Measurements from ENCODE around the gene KLHDC4. TPM values are rescaled to one million over a fixed set of nuclear protein-coding genes. Genes with fewer than 3 reads are reported as not detected.

Gene KLHDC4
- total and polyA plus RNA-seq, 2 experiments from 2014 or later = 23.0 to 41.1 TPM

DNA sequence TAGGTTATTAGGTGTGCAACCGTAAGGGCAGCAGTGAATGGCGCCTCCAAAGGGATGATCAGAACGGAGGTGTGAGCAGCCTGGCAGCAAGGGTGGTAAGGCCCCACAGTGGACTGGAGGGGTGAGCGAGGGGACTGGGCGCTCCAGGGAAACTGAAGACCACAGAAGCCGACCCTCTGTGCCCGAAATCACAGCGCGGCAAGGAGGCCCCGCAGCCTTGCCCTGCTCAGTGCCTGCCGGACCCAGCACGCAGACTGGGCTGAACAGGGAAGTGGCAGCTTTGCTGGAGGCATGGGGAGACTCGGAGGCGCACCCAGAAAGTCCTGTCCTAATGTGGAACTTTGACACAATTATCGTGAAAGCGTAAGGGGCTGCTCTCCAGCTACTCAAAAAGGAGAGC, 38.4 kb downstream of the KLHDC4 start:
- H3F3A ChIP-seq (replicated peaks; ENCODE audit: low read depth) = peaks cover 8% of the 10 kb centered on the region
- peaks cover 30% of the 10 kb centered on the region for H4K20me1 ChIP-seq (replicated peaks; ENCODE audit: insufficient read depth)
- peaks cover 2% of the 10 kb centered on the region; the same call in 1 of the 3 replicates for H3K4me1 Mint-ChIP-seq
- no peaks in the 10 kb centered on the region for H3K4me1 ChIP-seq (ENCODE audit: insufficient read depth)
- H2AFZ ChIP-seq = no peak overlapping the region
- DNase-seq (ENCODE audit: low spot score) (no peak), ATAC-seq (no peak)
- H3K36me3 ChIP-seq (ENCODE audit: insufficient read depth) = peaks cover 26% of the 10 kb centered on the region
- H3K27ac ChIP-seq (ENCODE audit: low read depth) = peak overlapping the region; percentile 32; the same call in 1 of the 2 replicates
- peaks cover 43% of the 10 kb centered on the region for H3K79me2 ChIP-seq (replicated peaks; ENCODE audit: insufficient read depth)
- no peaks in the 10 kb centered on the region for H3K27me3 ChIP-seq (ENCODE audit: insufficient read depth)
- no peak overlapping the region for H3K4me2 ChIP-seq
- peaks cover 62% of the 10 kb centered on the region for H3K36me3 Mint-ChIP-seq (ENCODE audit: low read depth)
- H3K9me3 Mint-ChIP-seq = no peaks in the 10 kb centered on the region
- TF ChIP-seq EZH2phosphoT487 (IDR thresholded peaks at IDR 0.05; ENCODE audit: unreplicated experiment) (no peak), ZNF114 (CRISPR knock-in tag; IDR thresholded peaks at IDR 0.05) (no peak), ZNF331 (CRISPR knock-in tag; IDR thresholded peaks at IDR 0.05; ENCODE audit: low read depth) (no peak), JUNB (IDR thresholded peaks at IDR 0.05; ENCODE audit: unreplicated experiment) (no peak), EZH2 (IDR thresholded peaks at IDR 0.05; ENCODE audit: low read depth, unreplicated experiment) (no peak), CREB1 (CRISPR knock-in tag; IDR thresholded peaks at IDR 0.05; ENCODE audit: low read depth) (no peak), STAT1 (IDR thresholded peaks at IDR 0.05; ENCODE audit: unreplicated experiment) (no peak), NANOG (IDR thresholded peaks at IDR 0.05; ENCODE audit: borderline replicate concordance) (no peak), POLR2AphosphoS5 (IDR thresholded peaks at IDR 0.05; ENCODE audit: low read depth) (no peak)
- TF ChIP-seq, protein P1, sequence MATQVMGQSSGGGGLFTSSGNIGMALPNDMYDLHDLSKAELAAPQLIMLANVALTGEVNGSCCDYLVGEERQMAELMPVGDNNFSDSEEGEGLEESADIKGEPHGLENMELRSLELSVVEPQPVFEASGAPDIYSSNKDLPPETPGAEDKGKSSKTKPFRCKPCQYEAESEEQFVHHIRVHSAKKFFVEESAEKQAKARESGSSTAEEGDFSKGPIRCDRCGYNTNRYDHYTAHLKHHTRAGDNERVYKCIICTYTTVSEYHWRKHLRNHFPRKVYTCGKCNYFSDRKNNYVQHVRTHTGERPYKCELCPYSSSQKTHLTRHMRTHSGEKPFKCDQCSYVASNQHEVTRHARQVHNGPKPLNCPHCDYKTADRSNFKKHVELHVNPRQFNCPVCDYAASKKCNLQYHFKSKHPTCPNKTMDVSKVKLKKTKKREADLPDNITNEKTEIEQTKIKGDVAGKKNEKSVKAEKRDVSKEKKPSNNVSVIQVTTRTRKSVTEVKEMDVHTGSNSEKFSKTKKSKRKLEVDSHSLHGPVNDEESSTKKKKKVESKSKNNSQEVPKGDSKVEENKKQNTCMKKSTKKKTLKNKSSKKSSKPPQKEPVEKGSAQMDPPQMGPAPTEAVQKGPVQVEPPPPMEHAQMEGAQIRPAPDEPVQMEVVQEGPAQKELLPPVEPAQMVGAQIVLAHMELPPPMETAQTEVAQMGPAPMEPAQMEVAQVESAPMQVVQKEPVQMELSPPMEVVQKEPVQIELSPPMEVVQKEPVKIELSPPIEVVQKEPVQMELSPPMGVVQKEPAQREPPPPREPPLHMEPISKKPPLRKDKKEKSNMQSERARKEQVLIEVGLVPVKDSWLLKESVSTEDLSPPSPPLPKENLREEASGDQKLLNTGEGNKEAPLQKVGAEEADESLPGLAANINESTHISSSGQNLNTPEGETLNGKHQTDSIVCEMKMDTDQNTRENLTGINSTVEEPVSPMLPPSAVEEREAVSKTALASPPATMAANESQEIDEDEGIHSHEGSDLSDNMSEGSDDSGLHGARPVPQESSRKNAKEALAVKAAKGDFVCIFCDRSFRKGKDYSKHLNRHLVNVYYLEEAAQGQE (IDR thresholded peaks at IDR 0.05; ENCODE audit: unreplicated experiment) = no peak
- TF ChIP-seq, protein P2, sequence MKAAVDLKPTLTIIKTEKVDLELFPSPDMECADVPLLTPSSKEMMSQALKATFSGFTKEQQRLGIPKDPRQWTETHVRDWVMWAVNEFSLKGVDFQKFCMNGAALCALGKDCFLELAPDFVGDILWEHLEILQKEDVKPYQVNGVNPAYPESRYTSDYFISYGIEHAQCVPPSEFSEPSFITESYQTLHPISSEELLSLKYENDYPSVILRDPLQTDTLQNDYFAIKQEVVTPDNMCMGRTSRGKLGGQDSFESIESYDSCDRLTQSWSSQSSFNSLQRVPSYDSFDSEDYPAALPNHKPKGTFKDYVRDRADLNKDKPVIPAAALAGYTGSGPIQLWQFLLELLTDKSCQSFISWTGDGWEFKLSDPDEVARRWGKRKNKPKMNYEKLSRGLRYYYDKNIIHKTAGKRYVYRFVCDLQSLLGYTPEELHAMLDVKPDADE (IDR thresholded peaks at IDR 0.05) = no peak
- TF ChIP-seq, protein P3, sequence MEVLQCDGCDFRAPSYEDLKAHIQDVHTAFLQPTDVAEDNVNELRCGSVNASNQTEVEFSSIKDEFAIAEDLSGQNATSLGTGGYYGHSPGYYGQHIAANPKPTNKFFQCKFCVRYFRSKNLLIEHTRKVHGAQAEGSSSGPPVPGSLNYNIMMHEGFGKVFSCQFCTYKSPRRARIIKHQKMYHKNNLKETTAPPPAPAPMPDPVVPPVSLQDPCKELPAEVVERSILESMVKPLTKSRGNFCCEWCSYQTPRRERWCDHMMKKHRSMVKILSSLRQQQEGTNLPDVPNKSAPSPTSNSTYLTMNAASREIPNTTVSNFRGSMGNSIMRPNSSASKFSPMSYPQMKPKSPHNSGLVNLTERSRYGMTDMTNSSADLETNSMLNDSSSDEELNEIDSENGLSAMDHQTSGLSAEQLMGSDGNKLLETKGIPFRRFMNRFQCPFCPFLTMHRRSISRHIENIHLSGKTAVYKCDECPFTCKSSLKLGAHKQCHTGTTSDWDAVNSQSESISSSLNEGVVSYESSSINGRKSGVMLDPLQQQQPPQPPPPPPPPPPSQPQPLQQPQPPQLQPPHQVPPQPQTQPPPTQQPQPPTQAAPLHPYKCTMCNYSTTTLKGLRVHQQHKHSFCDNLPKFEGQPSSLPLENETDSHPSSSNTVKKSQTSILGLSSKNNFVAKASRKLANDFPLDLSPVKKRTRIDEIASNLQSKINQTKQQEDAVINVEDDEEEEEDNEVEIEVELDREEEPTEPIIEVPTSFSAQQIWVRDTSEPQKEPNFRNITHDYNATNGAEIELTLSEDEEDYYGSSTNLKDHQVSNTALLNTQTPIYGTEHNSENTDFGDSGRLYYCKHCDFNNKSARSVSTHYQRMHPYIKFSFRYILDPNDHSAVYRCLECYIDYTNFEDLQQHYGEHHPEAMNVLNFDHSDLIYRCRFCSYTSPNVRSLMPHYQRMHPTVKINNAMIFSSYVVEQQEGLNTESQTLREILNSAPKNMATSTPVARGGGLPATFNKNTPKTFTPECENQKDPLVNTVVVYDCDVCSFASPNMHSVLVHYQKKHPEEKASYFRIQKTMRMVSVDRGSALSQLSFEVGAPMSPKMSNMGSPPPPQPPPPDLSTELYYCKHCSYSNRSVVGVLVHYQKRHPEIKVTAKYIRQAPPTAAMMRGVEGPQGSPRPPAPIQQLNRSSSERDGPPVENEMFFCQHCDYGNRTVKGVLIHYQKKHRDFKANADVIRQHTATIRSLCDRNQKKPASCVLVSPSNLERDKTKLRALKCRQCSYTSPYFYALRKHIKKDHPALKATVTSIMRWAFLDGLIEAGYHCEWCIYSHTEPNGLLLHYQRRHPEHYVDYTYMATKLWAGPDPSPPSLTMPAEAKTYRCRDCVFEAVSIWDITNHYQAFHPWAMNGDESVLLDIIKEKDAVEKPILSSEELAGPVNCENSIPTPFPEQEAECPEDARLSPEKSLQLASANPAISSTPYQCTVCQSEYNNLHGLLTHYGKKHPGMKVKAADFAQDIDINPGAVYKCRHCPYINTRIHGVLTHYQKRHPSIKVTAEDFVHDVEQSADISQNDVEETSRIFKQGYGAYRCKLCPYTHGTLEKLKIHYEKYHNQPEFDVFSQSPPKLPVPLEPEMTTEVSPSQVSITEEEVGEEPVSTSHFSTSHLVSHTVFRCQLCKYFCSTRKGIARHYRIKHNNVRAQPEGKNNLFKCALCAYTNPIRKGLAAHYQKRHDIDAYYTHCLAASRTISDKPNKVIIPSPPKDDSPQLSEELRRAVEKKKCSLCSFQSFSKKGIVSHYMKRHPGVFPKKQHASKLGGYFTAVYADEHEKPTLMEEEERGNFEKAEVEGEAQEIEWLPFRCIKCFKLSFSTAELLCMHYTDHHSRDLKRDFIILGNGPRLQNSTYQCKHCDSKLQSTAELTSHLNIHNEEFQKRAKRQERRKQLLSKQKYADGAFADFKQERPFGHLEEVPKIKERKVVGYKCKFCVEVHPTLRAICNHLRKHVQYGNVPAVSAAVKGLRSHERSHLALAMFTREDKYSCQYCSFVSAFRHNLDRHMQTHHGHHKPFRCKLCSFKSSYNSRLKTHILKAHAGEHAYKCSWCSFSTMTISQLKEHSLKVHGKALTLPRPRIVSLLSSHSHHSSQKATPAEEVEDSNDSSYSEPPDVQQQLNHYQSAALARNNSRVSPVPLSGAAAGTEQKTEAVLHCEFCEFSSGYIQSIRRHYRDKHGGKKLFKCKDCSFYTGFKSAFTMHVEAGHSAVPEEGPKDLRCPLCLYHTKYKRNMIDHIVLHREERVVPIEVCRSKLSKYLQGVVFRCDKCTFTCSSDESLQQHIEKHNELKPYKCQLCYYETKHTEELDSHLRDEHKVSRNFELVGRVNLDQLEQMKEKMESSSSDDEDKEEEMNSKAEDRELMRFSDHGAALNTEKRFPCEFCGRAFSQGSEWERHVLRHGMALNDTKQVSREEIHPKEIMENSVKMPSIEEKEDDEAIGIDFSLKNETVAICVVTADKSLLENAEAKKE (CRISPR knock-in tag; IDR thresholded peaks at IDR 0.05) = no peak
- TF ChIP-seq, protein P4, sequence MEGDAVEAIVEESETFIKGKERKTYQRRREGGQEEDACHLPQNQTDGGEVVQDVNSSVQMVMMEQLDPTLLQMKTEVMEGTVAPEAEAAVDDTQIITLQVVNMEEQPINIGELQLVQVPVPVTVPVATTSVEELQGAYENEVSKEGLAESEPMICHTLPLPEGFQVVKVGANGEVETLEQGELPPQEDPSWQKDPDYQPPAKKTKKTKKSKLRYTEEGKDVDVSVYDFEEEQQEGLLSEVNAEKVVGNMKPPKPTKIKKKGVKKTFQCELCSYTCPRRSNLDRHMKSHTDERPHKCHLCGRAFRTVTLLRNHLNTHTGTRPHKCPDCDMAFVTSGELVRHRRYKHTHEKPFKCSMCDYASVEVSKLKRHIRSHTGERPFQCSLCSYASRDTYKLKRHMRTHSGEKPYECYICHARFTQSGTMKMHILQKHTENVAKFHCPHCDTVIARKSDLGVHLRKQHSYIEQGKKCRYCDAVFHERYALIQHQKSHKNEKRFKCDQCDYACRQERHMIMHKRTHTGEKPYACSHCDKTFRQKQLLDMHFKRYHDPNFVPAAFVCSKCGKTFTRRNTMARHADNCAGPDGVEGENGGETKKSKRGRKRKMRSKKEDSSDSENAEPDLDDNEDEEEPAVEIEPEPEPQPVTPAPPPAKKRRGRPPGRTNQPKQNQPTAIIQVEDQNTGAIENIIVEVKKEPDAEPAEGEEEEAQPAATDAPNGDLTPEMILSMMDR (conservative IDR thresholded peaks at IDR 0.05; ENCODE audit: low read depth in 2 of 2) = no peak
- H3K27me3 Mint-ChIP-seq (ENCODE audit: insufficient read depth, low read depth, poor library complexity) = peaks cover 4% of the 10 kb centered on the region
- H3K27ac Mint-ChIP-seq = no peak overlapping the region
- H3K4me3 ChIP-seq = no peak overlapping the region
- H3K4me3 Mint-ChIP-seq = no peak overlapping the region
- no peaks in the 10 kb centered on the region for H3K9me2 ChIP-seq (ENCODE audit: insufficient read depth)

All from GM23338 (cell line).